Heart right ventricle (tissue), 16 donors: ENCODE data around the gene CD200R1. TPM values are rescaled to one million over a fixed set of nuclear protein-coding genes. Genes with fewer than 3 reads are reported as not detected.

Experiments used
- ATAC-seq, 8 donors: fragments of 200-7000 bp; cut with Tn5 transposase; one replicate each; pipeline ENCODE4 v1.9.1; 2020; ENCODE audit warnings: mild to moderate bottlenecking in 8 of 8, moderate library complexity in 8 of 8, moderate number of reproducible peaks in 1 of 8
- DNase-seq, 2 donors: peaks; one replicate each; pipeline ENCODE4 v3.0.0-alpha.2; 2020
- H3K27ac ChIP-seq, 10 donors: fragments of 200-600 bp; sonication (generic) in 2 of 10; one replicate each; pipeline versions ENCODE4 v1.5.0 to v1.8.0; 2020 to 2022; ENCODE audit warnings: mild to moderate bottlenecking in 3 of 10
- H3K27me3 ChIP-seq, 7 donors: fragments of 200-600 bp; one replicate each; pipeline ENCODE4 v1.8.0; 2021 to 2022; ENCODE audit warnings: mild to moderate bottlenecking in 2 of 7
- H3K36me3 ChIP-seq, 9 donors: fragments of 200-600 bp; sonication (generic) in 1 of 9; one replicate each; pipeline versions ENCODE4 v1.5.0 to v1.8.0; 2020 to 2022; ENCODE audit warnings: mild to moderate bottlenecking in 2 of 9
- H3K4me1 ChIP-seq, 9 donors: fragments of 200-600 bp; sonication (generic) in 1 of 9; one replicate each; pipeline versions ENCODE4 v1.5.0 to v1.8.0; 2020 to 2022; ENCODE audit warnings: mild to moderate bottlenecking in 4 of 9
- H3K4me3 ChIP-seq, 10 donors: fragments of 200-600 bp; sonication (generic) in 2 of 10; one replicate each; pipeline versions ENCODE4 v1.5.0 to v1.8.0; 2020 to 2022; ENCODE audit warnings: mild to moderate bottlenecking in 7 of 10, moderate library complexity in 2 of 10
- H3K9me3 ChIP-seq, 11 donors: fragments of 200-600 bp in 10 of 11; sonication (generic) in 2 of 11; one replicate each; pipeline versions ENCODE4 v1.5.0 to v1.8.0; 2013 to 2022; ENCODE audit warnings: mild to moderate bottlenecking in 2 of 11, control low read depth in 1 of 11, moderate library complexity in 1 of 11
- WGBS, 2 donors: extraction: QIAGEN DNeasy Blood & Tissue Kit; methylation state at CpG; one replicate each; pipeline ENCODE4 v1.1.7; 2013; ENCODE audit warnings: inconsistent platforms in 1 of 2; 5-methylcytosine and 5-hydroxymethylcytosine counted together
- intact Hi-C, 10 donors: fragments of 100-400 bp; cut with DNase I; formaldehyde crosslinking; loops; one replicate each; pipeline versions ENCODE4 v1.11.1 to v1.14.2; 2022
- polyA plus RNA-seq, 2 donors: library from polyadenylated mRNA; stranded (reverse); fragments of 200-250 nt; gene quantifications; one replicate each; pipeline ENCODE4 v1.2.3, GENCODE V29; 2013
- total RNA-seq, 10 donors: library from RNA; stranded (reverse); fragmentation: NEBNext Ultra II Directional in 3 of 10; extraction: Animal tissue kit (Norgen Biotek cat#: 25700) in 3 of 10; gene quantifications; one replicate each; pipeline versions ENCODE4 v1.2.1 to v1.2.4, GENCODE V29; 2021 to 2023
- TF ChIP-seq, protein P1 (sequence below), 9 donors: fragments of 200-600 bp; sonication (generic) in 2 of 9; IDR thresholded peaks; one replicate each; pipeline versions ENCODE4 v1.5.0 to v1.8.0; 2021 to 2022; ENCODE audit warnings: antibody characterized with exemption in 9 of 9, mild to moderate bottlenecking in 5 of 9, moderate library complexity in 1 of 9
- donor health status: Arrhythmogenic right ventricular cardiomyopathy.
- donor health status: ischemic (EF 13 %, LVEDD 7.1; RV severe dilation, severe dysfunction).
- donor health status: healthy with polysubstance abuse.
- donor health status: DM: no; HTN: yes; CAD: no.
- donor health status: DM: no; HTN: no; CAD: no.
- donor health status: ischemic (EF 25% LVEDD 6.9; RV normal size, moderate dysfunction).
- donor health status: ischemic (EF 25% LVEDD 5.7; RV mildly dilated, moderate dysfunction).
- donor health status: healthy.
- donor health status: DM: yes; HTN: yes; CAD: no.
- donor health status: Ischemic cardiomyopathy.
- donor health status: ischemic (EF 35%, LVEDD 5.7; RV mildly dilated, moderate dysfunction).
- donor health status: nonischemic (EF 11% LVEDD 7.7; RV severe dilation, severe dysfunction).
- donor health status: DM: yes; HTN: yes; CAD: no.
- donor health status: PGD.
- donor health status: ischemic (EF 29% LVEDD 5.4; RV normal size, mild dysfunction).
- donor health status: nonischemic (EF 23%, LVEDD 6.1; RV moderate dilation, normal function).

The CD200R1 gene
- total and polyA plus RNA-seq, 12 donors: 0.07 to 2.6 (median 0.45) TPM

DNA sequence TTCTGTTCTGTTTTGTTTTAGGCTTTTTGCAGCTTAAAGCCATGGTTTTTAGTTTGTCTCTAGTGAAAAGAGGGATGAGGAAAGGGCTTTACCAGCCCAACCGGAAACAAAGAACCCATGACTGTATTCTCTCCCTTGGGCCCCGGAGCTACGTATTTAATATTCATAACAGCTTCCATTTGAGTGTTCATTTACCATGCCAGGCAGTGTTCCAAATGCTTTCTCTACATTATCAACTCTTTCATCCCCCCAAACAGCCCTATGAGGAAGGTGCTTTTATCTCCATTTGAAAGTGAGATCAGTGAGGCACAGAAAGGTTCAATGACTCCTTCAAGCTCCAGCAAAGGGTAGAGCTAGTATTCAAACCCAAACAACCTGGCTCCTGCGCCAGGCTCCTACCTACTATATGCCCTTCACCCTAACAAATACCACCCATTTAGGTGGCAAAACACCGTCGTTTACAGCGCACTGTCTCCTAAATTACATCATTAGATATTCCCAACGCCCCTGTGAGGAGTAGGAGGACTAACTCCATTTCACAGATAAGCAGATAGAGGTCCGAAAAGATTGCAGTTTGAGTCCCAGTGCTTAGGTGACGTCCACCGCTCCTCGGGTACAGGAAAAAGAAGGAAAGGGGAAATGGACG is 43.8 kb upstream of the CD200R1 start:
- H3K27me3 ChIP-seq: no peaks in the 10 kb centered on the region
- TF ChIP-seq, protein P1, sequence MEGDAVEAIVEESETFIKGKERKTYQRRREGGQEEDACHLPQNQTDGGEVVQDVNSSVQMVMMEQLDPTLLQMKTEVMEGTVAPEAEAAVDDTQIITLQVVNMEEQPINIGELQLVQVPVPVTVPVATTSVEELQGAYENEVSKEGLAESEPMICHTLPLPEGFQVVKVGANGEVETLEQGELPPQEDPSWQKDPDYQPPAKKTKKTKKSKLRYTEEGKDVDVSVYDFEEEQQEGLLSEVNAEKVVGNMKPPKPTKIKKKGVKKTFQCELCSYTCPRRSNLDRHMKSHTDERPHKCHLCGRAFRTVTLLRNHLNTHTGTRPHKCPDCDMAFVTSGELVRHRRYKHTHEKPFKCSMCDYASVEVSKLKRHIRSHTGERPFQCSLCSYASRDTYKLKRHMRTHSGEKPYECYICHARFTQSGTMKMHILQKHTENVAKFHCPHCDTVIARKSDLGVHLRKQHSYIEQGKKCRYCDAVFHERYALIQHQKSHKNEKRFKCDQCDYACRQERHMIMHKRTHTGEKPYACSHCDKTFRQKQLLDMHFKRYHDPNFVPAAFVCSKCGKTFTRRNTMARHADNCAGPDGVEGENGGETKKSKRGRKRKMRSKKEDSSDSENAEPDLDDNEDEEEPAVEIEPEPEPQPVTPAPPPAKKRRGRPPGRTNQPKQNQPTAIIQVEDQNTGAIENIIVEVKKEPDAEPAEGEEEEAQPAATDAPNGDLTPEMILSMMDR (IDR thresholded peaks at IDR 0.05): no peak
- H3K4me1 ChIP-seq: peaks cover 4 to 42% (median 23%) of the 10 kb centered on the region in 9 donors
- WGBS, 2 donors: 4 to 5% methylated on average over 13 of the region's 13 CpGs
- H3K9me3 ChIP-seq: no peaks in the 10 kb centered on the region
- DNase-seq: peak in 1 of 2 donors; percentile 7
- peak in 4 of 8 donors; percentile 0 to 7 (median 2) for ATAC-seq
- H3K4me3 ChIP-seq: peak overlapping the region; percentile 50 to 88 (median 76)
- peaks cover 0 to 42% (median 3%) of the 10 kb centered on the region in 9 donors for H3K36me3 ChIP-seq
- H3K27ac ChIP-seq: peak overlapping the region; percentile 69 to 99 (median 94)
- intact Hi-C loops: loop anchor here in 1 of 10 donors (2.0 kb wide), 1 partner anchor 28 kb away; the partner anchor contains the start of gene GTPBP8

- Histone ChIP-seq H3K4me3 (no peak overlapping the region), H3K9me3 (no peaks in the 10 kb centered on the region), H3K4me1 (peaks cover 0 to 29% (median 14%) of the 10 kb centered on the region in 9 donors), H3K27ac (no peak overlapping the region), H3K27me3 (no peaks in the 10 kb centered on the region), H3K36me3 (peaks cover 0 to 93% (median 17%) of the 10 kb centered on the region in 9 donors)
- TF ChIP-seq, protein P1 (IDR thresholded peaks at IDR 0.05): no peak
- ATAC-seq (no peak), DNase-seq (no peak)
- intact Hi-C loops: no loop called here
These were observed 38.7 kb upstream of the CD200R1 start for GRCh38 chr3:113013593-113013992.

DNA sequence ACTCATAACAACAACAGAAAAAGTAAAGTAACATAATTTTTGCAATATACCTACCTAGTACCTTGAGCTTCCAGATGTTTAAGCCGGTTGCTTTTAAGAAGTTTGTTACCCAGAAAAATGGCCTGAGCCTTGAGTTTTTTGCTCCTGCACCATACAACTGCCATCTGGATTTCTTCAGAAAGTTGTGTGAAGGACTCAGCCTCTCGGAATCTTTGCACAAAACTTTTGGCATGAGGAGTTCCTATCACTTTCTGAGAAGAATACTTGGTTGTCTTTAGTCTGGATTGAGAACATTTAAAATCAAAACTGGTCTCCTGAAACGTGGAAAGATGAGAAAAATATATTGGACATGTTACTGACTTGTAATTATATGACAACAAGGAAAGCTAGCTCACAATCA is 33.2 kb upstream of the CD200R1 start:
- ATAC-seq (no peak), DNase-seq (no peak)
- intact Hi-C loops: no loop called here
- 73 to 81% methylated on average over 3 of the region's 3 CpGs for WGBS, 2 donors
- H3K27me3 ChIP-seq: no peaks in the 10 kb centered on the region
- H3K36me3 ChIP-seq: peaks cover 0 to 100% (median 43%) of the 10 kb centered on the region in 9 donors
- H3K27ac ChIP-seq: no peak overlapping the region
- H3K9me3 ChIP-seq: no peaks in the 10 kb centered on the region
- TF ChIP-seq, protein P1 (IDR thresholded peaks at IDR 0.05): no peak
- peaks cover 0 to 3% (median 0%) of the 10 kb centered on the region in 9 donors for H3K4me1 ChIP-seq
- no peak overlapping the region for H3K4me3 ChIP-seq

DNA sequence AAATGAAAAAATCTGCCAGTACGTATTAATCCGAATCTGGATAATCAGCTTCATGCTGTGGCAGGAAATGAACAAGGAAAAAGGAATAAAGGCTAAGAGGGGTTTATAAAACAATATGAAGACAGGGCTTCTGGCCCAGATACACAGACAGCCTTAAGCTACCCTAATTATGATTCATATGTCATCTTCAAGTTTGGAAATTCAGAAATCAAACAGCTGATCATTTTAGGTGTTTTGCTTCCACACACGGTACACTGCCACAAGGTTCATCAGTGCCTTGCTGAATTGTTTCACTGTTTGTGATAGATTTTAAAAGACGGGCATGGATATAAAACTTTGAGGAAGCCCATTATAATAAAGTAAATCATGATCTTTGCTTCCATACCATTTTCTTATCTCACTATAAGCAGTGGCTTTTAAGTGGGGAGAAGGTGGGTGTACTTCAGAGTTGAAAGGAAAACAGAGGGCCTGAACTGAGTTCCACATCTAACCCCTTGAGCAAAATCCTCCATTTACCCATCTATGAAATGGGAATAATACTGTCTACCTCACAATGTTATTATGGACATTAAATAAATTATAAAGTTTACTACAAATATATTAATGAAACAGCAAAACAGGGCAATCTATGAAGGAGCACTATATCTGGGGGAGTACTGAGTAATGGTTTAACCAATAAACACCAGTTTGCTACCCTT is 31.6 kb upstream of the CD200R1 start:
- no peaks in the 10 kb centered on the region for H3K4me1 ChIP-seq
- H3K27me3 ChIP-seq: no peaks in the 10 kb centered on the region
- WGBS, 2 donors: 86 to 88% methylated on average over 4 of the region's 4 CpGs
- TF ChIP-seq, protein P1 (IDR thresholded peaks at IDR 0.05): no peak
- intact Hi-C loops: no loop called here
- ATAC-seq (no peak), DNase-seq (no peak)
- no peak overlapping the region for H3K4me3 ChIP-seq
- H3K9me3 ChIP-seq: no peaks in the 10 kb centered on the region
- H3K36me3 ChIP-seq: peaks cover 0 to 100% (median 52%) of the 10 kb centered on the region in 9 donors
- H3K27ac ChIP-seq: no peak overlapping the region
